Activated CD4-positive, alpha-beta T cell treated with anti-CD3 and anti-CD28 coated beads, Interleukin-10, Interleukin-2, amounts not matched to agents 100 ng/mL and 50 ng/mL, durations not matched to agents 16 hours and 8 hours (primary cell): ENCODE results near the gene DOCK2.
"Not testable (repeated sequence)": the region's sequence is repeated elsewhere in the genome, so short reads cannot be mapped to it uniquely, and the experiment has no call there.

Source experiments
- DNase-seq: peaks from one replicate; pipeline ENCODE4 v3.0.0-alpha.2; 2020

DOCK2 gene

DNA sequence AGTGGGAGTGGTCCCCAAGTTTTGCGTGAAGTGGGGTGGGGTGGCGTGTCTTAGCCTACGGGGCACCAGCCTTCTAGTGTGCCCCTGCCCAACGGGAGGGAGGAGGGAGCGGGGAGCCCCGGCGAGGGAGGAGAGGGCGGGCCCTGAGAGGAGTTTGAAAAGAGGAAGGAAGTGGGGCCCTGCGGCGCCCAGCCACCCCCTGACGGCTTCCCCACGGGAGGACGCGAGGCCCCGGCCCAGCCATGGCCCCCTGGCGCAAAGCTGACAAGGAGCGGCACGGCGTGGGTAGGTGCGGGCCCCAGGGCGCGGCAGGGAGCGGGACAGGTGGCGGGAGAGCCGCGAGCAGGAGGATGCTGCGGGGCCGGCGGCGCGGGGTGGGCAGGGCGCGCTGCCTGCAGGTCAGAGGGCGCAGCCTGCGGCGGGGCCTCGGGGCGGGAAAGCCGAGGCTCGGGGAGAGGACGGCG is at the start of gene DOCK2:
Gene DOCK2, plus strand, starts transcription at position 191 of the 464 bp plus-strand sequence. Its CDS starts 52 bp downstream, at position 243.
- DNase-seq, result peak; percentile 84

DNA sequence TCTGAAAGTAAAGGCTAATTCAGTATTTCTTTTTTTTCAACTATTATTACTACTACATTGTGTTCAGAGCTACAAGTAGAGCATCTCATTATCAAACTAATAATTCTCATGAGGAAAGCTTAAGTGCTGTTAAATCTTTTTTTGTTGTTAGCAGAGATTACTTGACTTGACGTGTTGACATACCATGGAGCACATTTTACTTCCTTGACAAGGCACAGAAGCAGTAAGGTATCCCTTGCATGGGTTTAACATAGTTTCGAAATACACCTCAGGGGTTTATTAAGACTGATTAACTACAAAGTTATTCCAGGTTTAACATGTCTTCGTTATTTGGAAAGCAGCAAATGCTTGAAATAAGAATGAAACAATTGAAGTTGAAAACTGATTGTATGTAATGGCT is 46.5 kb upstream of the DOCK2 start:
- DNase-seq, result no peak

DNA sequence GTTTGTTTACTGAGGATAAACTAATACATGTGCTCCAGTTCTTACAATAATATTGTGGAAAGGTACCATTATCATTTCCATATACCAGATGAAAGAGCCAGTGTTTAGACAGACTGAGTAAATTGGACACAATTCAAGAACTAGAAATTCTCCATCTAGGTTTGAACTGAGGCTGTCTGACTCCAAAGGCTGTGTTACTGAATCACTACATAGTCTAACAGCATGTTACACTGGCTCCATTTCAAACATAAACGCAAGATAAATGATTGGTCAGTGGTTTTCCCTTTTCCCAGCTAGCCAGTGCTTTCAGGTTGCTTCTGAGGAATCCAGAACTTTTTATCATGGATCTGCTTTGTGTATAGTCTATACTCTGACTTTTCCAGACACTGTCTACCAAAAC is 45.4 kb upstream of the DOCK2 start:
- DNase-seq, result no peak

DNA sequence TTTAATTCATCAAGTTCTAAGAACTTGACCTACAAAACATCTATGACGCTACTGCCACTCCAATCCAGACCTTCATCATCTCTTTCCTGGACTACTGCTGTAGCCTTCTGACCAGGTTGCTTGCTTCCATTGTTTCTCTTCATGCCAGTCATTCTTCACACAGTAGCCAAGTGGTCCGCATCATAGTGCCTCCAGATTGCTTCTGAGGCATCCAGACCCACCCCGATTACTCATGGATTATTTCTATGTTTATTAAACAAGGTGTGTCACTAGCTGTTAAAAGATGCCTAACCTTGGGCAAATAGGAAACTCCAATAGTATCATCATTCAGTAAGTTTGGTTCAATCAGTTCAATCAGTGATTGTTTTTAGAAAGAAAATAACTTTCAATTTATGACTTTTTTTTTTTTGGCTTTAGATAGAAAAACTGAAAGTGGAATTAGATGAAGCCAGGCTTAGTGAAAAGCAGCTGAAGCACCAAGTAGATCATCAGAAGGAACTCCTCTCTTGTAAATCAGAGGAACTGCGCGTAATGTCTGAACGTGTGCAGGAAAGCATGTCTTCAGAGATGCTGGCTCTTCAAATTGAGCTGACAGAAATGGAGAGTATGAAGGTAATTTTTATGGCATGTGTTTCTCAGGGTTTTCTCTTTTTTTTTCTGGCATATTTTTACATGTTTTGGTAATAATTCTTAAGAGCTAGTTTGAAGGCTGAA is 44.0 kb upstream of the DOCK2 start:
- no peak for DNase-seq

DNA sequence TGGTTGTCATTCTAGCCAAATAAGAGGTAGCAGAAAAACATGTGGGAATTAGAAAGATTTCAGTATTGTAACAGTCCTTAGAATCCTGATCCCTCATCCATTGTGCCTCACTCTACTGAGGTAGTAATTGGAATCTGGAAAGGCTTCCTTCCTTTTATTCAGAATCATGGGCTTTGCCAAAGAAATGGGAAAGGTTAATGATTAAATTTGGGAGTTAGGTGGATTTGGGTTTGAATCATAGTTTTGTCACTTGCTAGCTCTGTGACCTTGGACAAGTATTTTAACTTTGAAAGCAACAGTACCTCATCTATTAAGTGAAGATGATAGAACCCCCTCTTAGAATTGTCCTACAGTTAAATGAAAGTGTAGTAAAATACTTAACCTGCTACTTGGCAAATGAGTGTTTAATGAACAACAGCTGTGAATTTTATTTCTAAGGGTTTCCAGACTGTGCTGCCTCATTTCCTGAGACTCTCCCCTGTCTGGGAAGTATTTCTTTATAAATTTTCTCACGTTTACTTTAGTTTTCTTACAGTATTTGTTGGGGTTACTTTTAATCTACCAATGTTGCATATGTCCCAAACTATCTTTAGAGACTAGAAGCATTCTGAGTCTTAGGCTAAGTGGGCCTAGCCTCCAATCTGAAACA is 41.8 kb upstream of the DOCK2 start:
- DNase-seq, result no peak

DNA sequence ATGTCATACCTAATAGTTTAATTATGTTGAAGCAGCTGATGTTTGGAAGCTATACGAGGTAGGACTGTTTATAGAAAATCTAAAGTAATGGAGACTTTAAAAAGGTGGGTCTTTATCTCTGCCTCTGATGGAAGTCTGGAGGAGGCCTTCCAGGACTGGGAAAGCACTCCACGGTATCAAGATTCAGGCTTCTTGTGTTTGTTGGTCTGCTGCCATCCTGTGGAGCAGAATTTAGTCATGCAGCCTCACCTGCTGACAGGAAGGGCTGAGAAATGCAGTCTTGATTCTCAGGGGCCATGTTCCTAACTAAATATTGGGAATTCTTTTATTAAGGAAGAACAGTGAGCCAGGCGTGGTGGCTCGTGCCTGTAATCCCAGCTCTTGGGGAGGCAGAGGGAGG is 37.6 kb upstream of the DOCK2 start:
- no peak for DNase-seq

DNA sequence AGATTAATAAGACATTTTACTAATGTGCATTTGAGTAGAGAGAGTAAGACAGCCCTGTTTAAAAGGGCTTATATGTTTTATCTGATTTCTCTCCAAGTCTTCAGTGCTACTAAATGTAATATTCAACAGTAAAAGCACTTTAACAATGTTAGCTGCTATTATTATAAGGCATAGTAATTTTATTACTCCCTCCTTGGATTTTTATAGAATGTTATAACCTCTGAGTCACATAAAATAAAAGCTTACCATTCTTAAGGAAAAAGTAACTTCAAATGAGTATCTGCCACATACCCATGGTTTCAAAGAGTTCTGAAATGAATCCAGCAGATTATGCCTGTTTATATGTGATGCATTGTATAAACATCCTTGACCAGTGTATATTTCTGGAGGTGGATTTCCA is 34.5 kb upstream of the DOCK2 start:
- DNase-seq, result no peak

DNA sequence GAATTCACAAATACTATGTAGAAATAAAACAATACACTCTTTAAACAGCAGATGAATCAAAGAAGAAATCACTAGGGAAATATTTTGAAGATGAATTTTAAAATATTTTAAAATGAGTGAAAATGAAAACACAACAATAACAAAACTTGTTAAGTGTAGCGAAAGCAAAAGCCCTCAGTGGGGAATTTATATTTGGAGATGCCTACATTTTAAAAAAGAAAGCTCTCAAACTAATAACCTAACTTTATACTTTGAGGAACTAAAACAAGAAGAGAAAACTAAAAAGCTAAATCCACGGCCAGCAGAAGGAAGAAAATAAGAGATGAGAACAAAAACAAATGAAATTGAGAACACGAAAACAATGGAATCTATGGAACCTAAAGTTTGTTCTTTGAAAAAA is 30.8 kb upstream of the DOCK2 start:
- DNase-seq, result no peak

DNA sequence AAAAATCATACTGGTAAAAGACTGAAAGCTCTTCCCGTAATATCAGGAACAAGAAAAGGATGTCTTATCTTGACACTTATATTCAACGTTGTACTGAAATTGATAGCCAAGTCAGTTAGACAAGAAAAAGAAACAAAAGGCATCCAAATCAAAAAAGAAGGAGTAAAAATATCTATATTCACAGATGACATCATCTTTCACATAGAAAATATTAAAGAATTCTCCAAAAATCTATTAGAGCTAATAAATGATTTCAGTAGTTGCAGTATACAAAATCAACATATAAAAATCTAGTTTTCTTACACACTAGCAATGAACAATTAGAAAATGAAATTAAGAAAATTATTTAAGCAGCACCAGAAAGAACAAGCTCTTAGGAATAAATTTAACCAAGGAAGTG is 29.2 kb upstream of the DOCK2 start:
- no peak for DNase-seq

DNA sequence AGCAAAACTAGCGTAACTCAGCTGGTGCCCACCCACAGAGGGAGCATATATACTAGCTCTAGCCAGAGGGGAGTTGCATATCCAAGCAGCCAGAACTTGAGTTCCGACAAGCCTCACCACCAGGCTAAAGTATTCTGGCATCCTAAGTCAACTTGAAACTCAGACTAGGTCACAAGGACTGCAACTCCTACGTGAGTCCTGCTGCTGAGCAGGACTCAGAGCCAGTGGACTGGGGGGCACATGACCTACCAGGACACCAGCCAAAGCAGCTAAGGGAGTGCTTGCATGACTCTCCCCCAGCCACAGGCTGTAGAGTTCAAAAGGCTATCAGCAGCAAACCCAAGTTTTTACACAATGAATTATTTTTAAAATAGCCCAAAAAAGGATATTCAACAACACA is 27.4 kb upstream of the DOCK2 start:
- no peak for DNase-seq

DNA sequence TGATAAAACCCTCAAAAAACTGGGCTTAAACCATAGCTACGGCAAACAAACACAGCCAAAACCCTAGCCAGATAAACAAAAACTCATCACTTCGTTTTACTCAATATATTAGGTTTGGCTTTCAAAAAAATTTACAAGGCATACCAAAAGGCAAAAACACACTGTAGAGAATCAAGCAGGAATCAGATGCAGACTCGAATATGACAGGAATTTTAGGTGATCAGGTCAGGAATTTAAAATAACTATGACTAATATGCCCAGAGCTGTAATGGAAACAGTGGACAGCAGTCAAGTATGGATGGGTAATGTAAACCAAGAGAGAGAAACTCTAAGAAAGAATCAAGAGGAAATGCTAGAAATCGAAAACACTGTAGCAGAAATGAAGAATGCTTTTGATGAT is 26.5 kb upstream of the DOCK2 start:
- no peak for DNase-seq

DNA sequence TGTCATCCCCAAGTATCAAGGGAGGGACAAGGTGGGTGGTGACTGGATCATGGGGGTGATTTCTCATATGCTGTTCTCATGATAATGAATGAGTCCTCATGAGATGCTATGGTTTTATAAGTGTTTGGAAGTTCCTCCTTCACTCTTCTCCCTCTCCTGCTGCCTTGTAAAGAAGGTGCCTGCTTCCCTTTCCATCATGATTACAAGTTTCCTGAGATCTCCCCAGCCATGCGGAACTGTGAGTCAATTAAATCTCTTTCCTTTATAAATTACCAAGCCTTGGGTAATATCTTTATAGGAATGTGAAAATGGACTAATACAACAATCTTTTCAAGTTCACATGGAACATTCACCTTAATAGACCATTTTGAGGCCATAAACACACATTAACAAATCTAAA is 21.5 kb upstream of the DOCK2 start:
- no peak for DNase-seq

DNA sequence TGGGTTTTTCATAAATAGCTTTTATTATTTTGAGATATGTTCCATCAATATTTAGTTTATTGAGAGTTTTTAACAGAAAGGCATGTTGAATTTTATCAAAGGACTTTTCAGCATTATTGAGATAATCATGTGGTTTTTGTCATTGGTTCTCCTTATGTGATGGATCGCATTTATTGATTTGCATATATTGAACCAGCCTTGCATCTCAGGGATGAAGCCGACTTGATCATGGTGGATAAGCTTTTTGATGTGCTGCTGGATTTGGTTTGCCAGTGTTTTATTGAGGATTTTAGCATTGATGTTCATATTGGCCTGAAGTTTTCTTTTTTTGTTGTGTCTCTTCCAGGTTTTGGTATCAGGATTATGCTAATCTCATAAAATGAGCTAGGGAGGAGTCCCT is 12.8 kb upstream of the DOCK2 start:
- DNase-seq, result not testable (repeated sequence)

DNA sequence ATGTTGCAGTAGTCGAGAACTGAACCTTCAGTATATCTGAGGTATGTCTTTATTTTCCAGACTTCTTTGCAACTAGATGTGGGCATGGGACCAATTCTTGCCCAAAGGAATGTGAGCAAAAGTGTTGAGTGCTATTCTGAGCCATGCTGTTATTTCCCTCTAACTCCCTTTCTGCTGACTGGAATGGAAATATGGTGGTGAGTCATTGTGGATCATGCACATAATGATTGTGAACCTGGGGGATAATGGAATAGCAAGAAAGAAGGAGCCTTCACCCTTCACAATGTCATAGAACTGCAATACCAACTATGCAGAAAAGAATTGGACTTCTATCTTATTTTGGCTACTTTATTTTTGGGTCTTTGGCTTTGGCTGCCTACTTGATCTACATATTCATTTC is 10.3 kb upstream of the DOCK2 start:
- no peak for DNase-seq

DNA sequence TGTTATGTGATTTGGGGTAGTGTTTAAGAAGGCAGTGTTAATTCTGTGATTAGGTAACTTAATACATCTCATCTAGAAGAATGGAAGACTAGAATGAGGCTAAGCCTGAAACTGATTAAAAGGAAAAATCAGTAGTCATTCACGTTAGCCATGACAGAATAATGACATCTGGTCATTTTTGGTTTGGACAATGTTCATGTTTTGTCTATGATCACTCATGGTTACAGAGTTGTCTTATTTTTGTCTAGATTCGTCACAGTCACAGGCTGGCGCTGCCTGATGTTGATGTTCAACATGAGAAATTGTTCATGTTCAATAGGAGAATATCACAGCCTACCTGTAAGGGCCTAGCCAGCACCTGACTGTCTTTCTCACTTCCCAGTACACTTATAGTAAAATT is 9.5 kb upstream of the DOCK2 start:
- no peak for DNase-seq

DNA sequence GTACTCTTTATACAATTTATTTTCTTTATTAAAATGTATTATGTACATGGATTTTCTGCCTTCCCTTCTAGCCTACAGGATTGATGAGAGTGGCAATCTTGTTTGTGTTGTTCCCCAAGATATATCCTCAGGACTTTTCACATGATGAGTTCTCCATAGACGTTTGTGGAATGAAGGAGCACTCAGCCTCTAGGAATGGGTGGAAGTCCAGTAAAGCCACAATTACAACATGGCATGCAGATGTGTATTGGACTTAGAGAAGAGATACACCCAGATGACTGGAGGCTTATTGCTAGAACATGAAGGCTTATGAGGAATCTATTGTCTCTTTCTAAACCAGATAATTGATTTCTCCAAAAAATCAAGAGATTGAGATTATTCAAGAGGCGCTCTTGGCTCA is 8.2 kb upstream of the DOCK2 start:
- DNase-seq, result no peak

DNA sequence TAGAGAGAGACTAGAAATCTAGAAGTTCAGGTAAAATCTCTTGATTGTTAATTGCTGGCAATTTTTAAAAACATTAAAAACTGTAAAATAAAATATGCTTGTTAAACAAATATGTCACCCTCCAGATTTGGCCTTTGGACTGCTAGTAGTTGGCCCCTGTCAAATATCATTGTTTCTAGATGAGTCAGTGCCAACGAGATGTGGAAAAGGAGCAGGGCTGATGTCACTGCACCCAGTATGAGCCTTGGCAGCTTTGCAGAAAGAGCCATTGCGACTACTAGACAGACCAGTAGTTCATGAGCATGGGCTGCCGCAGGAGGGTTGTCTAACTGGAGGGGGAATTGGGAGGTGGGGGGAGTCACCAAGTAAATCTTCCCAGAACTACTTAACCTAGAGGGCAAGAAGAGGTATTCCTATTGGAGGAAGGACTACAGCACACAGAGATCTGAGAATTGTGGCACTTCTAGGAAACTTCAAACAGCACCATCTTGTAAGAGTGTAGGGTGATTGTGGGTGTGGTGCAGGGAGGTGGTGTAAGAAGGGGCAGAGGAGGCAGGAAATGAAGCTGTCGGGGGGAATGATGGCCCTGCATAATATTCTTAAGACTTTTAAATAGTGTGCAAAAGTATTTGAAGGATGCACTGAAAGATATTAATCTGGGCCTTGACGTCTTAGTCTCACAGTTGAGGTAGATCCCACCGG is 7.1 kb upstream of the DOCK2 start:
- peak; percentile 79 for DNase-seq

DNA sequence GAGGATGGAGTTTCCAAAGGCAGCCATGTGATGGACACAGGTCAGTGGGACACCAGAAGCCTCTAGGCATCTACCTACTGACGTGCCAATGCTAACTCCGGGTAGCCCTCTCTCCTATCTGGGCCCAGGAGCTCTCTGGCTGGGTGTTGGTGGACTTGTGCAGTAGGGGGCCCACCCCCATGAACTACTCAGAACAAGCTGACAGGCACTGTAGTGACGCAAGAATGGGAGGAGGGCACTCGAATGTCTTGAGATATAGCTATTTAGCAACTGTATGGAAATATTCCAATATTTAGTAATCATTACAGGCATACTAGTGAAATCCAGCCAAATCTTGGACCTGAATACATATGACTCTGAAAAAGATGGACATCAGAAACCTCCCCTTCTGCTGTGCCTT is 5.7 kb upstream of the DOCK2 start:
- no peak for DNase-seq

DNA sequence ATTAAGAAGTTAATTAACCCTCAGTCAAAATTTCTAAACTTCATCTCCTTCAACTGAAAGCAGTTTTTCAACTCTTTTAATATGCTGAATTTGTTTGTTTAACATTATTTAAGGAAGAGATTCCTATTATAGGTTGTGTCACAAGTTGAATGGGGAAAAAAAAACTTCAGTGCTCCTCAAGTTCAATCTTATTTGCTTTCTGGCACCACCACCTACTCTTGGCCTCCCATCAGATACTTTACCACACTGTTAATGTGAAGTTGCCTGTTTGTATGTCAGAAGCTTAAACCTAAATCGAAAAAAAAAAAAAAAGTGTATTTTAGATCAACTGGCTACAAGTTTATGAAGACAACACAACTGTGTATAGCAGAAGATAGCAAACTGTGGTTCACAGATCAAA is 4.1 kb upstream of the DOCK2 start:
- DNase-seq, result no peak

DNA sequence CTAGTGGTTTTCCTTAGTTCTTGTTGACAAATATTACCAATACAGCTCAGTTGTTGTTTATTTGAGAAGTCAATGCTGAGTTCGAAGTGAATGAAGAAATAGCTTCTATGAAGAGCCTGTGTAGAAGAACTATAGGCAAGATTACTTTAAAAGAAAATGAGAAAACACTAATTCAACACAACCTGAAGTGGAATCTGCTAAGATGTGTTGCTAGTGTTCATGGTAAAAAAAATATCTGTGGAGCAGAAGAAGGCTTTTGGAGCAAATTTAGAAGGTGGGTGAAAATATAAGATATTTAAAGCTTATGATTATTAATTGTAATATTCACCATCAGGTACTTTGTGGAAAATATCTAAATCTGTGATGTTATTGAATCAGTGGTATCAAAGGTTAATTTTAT is 2.5 kb upstream of the DOCK2 start:
- DNase-seq, result no peak

DNA sequence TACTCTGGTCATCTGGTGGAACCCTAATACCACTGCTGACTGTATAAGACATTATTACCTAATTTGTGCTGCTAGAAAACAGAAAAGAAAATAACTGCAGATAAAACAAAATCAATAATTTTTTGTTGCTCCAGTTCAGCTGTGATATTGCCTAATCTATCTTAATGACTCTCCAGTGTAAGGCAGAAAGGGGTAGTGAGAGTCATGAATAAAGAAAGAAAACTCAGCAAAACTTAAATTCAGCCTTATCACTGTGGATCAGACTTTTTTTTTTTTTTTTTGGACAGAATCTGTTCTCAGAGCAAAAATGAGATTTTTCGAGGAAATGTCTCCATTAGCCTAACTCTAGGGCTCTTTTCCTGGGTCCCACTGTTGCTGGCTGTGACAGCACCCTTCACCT is 1.1 kb upstream of the DOCK2 start:
- DNase-seq, result no peak

DNA sequence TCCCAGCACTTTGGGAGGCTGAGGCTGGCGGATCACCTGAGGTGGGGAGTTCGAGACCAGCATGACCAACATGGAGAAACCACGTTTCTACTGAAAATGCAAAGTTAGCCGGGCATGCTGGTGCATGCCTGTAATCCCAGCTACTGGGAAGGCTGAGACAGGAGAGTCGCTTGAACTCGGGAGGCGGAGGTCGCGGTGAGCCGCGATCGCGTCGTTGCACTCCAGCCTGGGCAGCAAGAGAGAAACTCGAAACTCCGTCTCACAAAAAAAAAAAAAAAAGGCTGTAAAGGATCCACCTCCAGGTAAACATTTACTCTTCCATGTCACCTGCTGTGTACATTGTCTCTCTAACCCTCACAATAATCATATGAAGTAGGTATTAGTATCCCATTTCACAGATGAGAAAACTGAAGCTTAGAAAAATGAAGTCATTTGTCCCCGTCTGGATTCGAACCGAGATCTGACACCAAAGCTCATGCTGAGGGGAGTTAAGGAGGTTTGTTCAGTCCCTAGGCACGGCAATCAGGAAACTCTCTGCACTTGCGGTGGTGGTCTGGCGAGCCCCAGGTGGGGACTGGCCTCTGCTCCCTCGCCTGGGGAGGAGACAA is 494 bp upstream of the DOCK2 start:
- no peak for DNase-seq

DNA sequence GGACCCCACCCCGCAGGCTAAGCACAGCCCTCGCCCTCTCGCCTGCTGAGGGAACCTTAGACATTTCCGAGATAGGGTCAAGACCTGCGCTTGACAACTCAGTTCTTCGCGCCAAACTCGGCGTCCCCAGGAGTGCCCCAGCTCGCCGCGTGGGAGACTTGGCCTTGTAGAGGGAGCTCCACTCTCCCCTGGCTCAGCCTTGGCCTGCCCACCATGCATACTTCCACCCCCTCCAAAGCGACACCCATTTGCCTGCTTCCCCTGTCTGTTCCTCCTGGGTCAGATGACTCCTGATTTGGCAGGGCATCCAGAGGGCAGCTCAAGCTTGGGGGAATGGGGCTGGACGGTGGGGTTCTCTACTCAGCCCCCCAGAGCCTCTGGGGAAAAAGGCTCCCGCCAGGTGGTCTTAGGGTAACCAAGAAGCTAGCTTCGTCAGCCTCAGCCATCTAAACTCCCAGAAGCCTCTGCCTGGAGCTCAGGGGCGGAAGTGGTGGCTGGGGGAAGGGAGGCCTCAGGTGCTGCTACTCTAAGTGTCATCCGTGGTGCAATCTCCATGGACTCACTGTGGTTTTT is 560 bp downstream of the DOCK2 start:
- DNase-seq, result peak; percentile 88
